GM23338 (cell line): ENCODE results near the gene MMP19. TPM values are rescaled to one million over a fixed set of nuclear protein-coding genes. Genes with fewer than 3 reads are reported as not detected.

Experiments used
- CTCF ChIP-seq, 2 experiments: fragments of 200-600 bp in 1 of 2; sonication (generic) in 1 of 2; conservative IDR thresholded peaks; 2 replicates each; pipeline versions ENCODE4 v1.5.1 to v1.6.1; 2016 to 2017; ENCODE audit warnings: antibody characterized with exemption in 2 of 2, low read depth in 2 of 2, mild to moderate bottlenecking in 2 of 2, moderate library complexity in 1 of 2
- REST ChIP-seq: IDR thresholded peaks from one replicate; pipeline ENCODE4 v1.6.1; 2018; ENCODE audit warnings: antibody characterized with exemption; ENCODE audit not compliant: unreplicated experiment
- ZNF462 ChIP-seq: fragments of 250-450 bp; sonication (Bioruptor Pico); IDR thresholded peaks from 2 replicates; pipeline ENCODE4 v1.5.0; 2020; ENCODE audit warnings: mild to moderate bottlenecking, moderate library complexity
- polyA plus RNA-seq: library from polyadenylated mRNA; unstranded; fragments of >200 nt; fragmentation: Nextera tagmentation; extraction: Ambion mirVana; gene quantifications from 2 replicates; pipeline ENCODE4 v1.2.1, GENCODE V29; 2016
- total RNA-seq: library from RNA; depleted of rRNA; stranded (reverse); fragments of >200 nt; shearing (Covaris generic); gene quantifications from 2 replicates; pipeline ENCODE4 v1.2.3, GENCODE V29; 2014

MMP19 gene
- total and polyA plus RNA-seq, 2 experiments from 2014 or later = 1.4 to 1.5 TPM

GRCh38 chr12:55885113-55885512 lies 42.4 kb upstream of the MMP19 start (continued):
- no peak for TF ChIP-seq ZNF462 (CRISPR knock-in tag)
- no peak for TF ChIP-seq CTCF (conservative IDR thresholded peaks at IDR 0.05; ENCODE audit: low read depth in 2 of 2)
- TF ChIP-seq REST = no peak
